GM12873 (cell line): Measurements from ENCODE around the gene GJD3.

Source experiments
- TF ChIP-seq, protein P1 (sequence below): IDR thresholded peaks from 2 replicates; pipeline ENCODE4 v1.5.1; 2012; ENCODE audit warnings: low read depth, mild to moderate bottlenecking, moderate library complexity, low read length, control low read depth; ENCODE audit not compliant: insufficient read depth; ENCODE audit errors: missing control alignments

Gene GJD3

GRCh38 chr17:40317345-40317873, 47.1 kb downstream of the GJD3 start:
- TF ChIP-seq, protein P1, sequence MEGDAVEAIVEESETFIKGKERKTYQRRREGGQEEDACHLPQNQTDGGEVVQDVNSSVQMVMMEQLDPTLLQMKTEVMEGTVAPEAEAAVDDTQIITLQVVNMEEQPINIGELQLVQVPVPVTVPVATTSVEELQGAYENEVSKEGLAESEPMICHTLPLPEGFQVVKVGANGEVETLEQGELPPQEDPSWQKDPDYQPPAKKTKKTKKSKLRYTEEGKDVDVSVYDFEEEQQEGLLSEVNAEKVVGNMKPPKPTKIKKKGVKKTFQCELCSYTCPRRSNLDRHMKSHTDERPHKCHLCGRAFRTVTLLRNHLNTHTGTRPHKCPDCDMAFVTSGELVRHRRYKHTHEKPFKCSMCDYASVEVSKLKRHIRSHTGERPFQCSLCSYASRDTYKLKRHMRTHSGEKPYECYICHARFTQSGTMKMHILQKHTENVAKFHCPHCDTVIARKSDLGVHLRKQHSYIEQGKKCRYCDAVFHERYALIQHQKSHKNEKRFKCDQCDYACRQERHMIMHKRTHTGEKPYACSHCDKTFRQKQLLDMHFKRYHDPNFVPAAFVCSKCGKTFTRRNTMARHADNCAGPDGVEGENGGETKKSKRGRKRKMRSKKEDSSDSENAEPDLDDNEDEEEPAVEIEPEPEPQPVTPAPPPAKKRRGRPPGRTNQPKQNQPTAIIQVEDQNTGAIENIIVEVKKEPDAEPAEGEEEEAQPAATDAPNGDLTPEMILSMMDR = peak; percentile 78

DNA sequence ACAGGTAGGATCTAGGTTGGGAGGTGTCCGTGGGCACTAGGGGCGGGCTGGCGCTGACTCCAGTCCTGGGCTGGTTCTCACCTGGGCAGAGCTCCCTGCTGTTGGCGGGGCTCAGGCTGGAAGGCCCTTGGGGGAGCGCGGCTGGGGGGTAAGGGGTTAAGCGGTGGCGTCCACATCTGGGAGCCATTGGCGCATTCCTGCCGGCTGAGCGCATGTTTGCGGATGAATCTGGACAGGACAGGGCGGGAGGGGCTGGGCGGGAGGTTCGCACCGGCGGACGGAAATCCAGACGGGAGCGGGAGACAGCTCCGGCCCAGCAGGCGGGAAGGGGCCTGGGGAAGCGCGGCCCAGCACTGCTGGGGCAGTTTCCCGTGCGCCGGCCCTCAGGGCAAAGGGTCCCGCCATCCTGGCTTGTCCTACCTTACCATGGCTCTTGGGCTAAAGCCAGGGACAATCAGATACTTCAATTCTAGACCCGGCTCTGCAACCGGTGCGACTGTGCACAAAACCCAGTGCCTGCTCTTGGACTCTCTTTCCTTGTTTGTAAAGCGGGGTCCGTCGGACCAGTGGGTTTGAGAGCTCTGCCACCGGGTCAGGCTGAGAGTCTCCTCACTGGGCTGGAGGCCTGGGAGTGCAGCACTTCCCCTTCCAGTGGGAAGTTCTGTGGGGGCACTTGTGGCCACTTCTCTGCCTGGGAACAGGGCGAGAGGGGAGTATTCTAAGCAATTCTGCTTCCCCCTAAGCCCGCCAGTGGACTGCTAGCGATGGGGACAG, 47.8 kb downstream of the GJD3 start:
- TF ChIP-seq, protein P1 = no peak

DNA sequence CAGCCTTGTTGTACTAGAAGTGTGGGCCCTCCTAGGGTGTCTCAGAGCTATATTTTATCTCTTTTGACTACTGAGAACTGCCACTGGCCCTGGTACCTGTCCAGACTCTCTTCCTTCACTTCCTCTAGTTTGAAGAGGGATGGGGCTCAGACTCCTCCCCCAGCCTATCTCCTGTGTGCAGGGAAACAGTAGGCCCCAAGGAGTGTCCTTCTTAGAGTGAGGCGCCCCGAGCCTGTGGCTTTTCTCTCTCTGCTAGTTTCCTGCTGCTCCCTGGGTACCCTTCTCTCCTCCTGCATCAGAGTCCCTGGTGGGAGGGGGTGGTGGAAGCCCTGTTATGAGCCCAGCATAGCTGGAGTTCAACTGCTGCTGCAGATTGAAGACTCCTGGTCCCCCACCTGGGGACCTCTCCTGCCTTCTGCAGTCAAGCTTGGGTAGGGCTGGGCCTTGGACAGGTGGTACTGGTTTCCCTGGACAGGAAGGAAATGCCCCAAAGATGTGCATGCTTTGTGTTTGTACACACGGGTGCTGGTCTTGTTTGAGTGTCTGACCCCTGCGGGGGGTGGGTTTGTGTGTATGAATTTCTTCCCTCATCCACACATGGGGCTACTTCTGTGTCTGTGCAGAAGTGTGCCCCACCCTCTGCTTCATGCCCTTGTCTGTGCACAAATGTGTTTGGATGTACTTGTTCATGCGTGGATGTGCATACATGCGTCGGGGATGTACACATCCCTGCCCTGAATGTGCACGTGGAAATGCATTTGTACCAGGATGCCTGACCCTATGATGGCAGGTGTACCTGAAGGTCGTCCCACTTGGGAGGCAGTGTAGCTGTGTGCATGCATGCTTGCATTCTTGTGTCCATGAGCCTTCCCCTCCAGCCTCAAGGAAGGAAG, 48.6 kb downstream of the GJD3 start:
- TF ChIP-seq, protein P1 = no peak

- TF ChIP-seq, protein P1 = no peak
Observed at GRCh38 chr17:40315206-40315605, 49.3 kb downstream of the GJD3 start.

DNA sequence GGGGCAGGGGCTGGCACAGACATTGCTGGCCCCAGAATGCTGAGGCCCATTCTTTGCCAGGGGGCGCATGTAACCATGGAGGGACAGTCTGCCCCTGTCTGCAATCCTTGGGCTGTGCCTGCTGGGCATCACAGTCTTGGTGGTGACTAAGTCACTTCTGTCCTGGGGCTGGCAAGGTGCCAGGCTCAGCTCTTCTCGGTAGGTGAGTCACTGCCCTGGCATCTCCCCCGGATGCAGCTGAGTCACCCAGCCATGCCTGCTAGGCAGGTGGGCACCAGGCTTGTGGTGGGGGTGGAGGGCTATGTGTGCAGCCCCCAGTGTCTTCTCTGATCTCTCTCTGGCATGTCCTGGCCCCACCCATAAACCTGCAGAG, 50.0 kb downstream of the GJD3 start:
- TF ChIP-seq, protein P1 = no peak

- TF ChIP-seq, protein P1 = no peak
Observed at GRCh38 chr17:40313668-40314583, 50.6 kb downstream of the GJD3 start.
